ENCODE results near the gene MLKL.

Gene MLKL

GRCh38 chr16:74691093-74691855 is 9.4 kb downstream of the MLKL start:
- no peak overlapping the region for H3K9ac ChIP-seq (ENCODE audit: low read length)
- H3K27ac ChIP-seq (ENCODE audit: low read depth, low read length, poor library complexity, severe bottlenecking) = no peak overlapping the region
- no peak overlapping the region for H3K4me3 ChIP-seq (ENCODE audit: low read depth, low read length, poor library complexity, severe bottlenecking)
- H3K79me2 ChIP-seq (ENCODE audit: insufficient read depth, low read length) = no peaks in the 10 kb centered on the region
- no peak overlapping the region for H2AFZ ChIP-seq (ENCODE audit: low read length)
- peaks cover 4% of the 10 kb centered on the region for H3K4me1 ChIP-seq (ENCODE audit: insufficient read depth, low read length, severe bottlenecking)
- H3F3A ChIP-seq (ENCODE audit: insufficient read depth, low read length) = no peaks in the 10 kb centered on the region
- no peak for TF ChIP-seq EZH2 (IDR thresholded peaks at IDR 0.05; ENCODE audit: borderline replicate concordance, low read length)
- TF ChIP-seq, protein P1, sequence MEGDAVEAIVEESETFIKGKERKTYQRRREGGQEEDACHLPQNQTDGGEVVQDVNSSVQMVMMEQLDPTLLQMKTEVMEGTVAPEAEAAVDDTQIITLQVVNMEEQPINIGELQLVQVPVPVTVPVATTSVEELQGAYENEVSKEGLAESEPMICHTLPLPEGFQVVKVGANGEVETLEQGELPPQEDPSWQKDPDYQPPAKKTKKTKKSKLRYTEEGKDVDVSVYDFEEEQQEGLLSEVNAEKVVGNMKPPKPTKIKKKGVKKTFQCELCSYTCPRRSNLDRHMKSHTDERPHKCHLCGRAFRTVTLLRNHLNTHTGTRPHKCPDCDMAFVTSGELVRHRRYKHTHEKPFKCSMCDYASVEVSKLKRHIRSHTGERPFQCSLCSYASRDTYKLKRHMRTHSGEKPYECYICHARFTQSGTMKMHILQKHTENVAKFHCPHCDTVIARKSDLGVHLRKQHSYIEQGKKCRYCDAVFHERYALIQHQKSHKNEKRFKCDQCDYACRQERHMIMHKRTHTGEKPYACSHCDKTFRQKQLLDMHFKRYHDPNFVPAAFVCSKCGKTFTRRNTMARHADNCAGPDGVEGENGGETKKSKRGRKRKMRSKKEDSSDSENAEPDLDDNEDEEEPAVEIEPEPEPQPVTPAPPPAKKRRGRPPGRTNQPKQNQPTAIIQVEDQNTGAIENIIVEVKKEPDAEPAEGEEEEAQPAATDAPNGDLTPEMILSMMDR (IDR thresholded peaks at IDR 0.05; ENCODE audit: low read length) = no peak
- no peaks in the 10 kb centered on the region for H3K9me2 ChIP-seq (ENCODE audit: low read depth, low read length)
- H3K27me3 ChIP-seq (ENCODE audit: insufficient read depth, low read length) = no peaks in the 10 kb centered on the region; the same call in 1 of the 2 replicates
- H3K36me3 ChIP-seq (ENCODE audit: insufficient read depth, low read length) = no peaks in the 10 kb centered on the region; the same call in 1 of the 2 replicates
- no peaks in the 10 kb centered on the region for H4K20me1 ChIP-seq (ENCODE audit: insufficient read depth, low read length)
- H3K4me2 ChIP-seq (ENCODE audit: low read length) = no peak overlapping the region
- H3K9me3 ChIP-seq (ENCODE audit: low read length) = no peaks in the 10 kb centered on the region

- no peak overlapping the region for H3K9ac ChIP-seq (ENCODE audit: low read length)
- no peaks in the 10 kb centered on the region for H3K4me1 ChIP-seq (ENCODE audit: insufficient read depth, low read length, severe bottlenecking)
- no peak overlapping the region for H3K4me2 ChIP-seq (ENCODE audit: low read length)
- H3K79me2 ChIP-seq (ENCODE audit: insufficient read depth, low read length) = no peaks in the 10 kb centered on the region
- H3K36me3 ChIP-seq (ENCODE audit: insufficient read depth, low read length) = no peaks in the 10 kb centered on the region
- no peak overlapping the region for H3K27ac ChIP-seq (ENCODE audit: low read depth, low read length, poor library complexity, severe bottlenecking)
- no peaks in the 10 kb centered on the region for H3K9me2 ChIP-seq (ENCODE audit: low read depth, low read length)
- TF ChIP-seq EZH2 (IDR thresholded peaks at IDR 0.05; ENCODE audit: borderline replicate concordance, low read length) = no peak
- TF ChIP-seq, protein P1 (IDR thresholded peaks at IDR 0.05; ENCODE audit: low read length) = no peak
- no peak overlapping the region for H2AFZ ChIP-seq (ENCODE audit: low read length)
- no peaks in the 10 kb centered on the region; the same call in 1 of the 2 replicates for H3K27me3 ChIP-seq (ENCODE audit: insufficient read depth, low read length)
- no peaks in the 10 kb centered on the region for H3F3A ChIP-seq (ENCODE audit: insufficient read depth, low read length)
- no peaks in the 10 kb centered on the region for H3K9me3 ChIP-seq (ENCODE audit: low read length)
- H4K20me1 ChIP-seq (ENCODE audit: insufficient read depth, low read length) = no peaks in the 10 kb centered on the region
- no peak overlapping the region for H3K4me3 ChIP-seq (ENCODE audit: low read depth, low read length, poor library complexity, severe bottlenecking)
Observed at GRCh38 chr16:74682556-74682955, 18.1 kb downstream of the MLKL start.

DNA sequence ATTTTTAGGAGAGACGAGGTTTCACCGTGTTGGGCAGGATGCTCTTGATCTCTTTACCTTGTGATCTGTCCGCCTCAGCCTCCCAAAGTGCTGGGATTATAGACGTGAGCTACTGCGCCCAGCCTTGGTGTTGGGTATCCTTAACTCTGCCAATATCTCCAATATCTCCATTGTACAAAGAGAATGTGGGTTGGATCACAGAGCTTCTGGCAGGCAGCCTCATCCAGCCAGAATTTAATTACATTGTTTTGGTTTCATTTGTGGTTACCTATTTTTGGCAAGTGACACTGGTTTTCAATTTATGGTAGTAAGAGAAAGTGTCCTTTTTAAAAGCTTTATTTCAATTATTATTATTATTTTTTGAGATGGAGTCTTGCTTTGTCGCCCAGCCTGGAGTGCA is 20.0 kb downstream of the MLKL start:
- Histone ChIP-seq H4K20me1 (ENCODE audit: insufficient read depth, low read length) (no peaks in the 10 kb centered on the region), H3F3A (ENCODE audit: insufficient read depth, low read length) (no peaks in the 10 kb centered on the region), H3K4me2 (ENCODE audit: low read length) (no peak overlapping the region), H3K36me3 (ENCODE audit: insufficient read depth, low read length) (no peaks in the 10 kb centered on the region), H3K4me3 (ENCODE audit: low read depth, low read length, poor library complexity, severe bottlenecking) (no peak overlapping the region), H3K79me2 (ENCODE audit: insufficient read depth, low read length) (no peaks in the 10 kb centered on the region), H3K9me3 (ENCODE audit: low read length) (no peaks in the 10 kb centered on the region), H2AFZ (ENCODE audit: low read length) (no peak overlapping the region), H3K27ac (ENCODE audit: low read depth, low read length, poor library complexity, severe bottlenecking) (no peak overlapping the region), H3K9me2 (ENCODE audit: low read depth, low read length) (no peaks in the 10 kb centered on the region), H3K4me1 (ENCODE audit: insufficient read depth, low read length, severe bottlenecking) (no peaks in the 10 kb centered on the region), H3K9ac (ENCODE audit: low read length) (no peak overlapping the region), H3K27me3 (ENCODE audit: insufficient read depth, low read length) (no peaks in the 10 kb centered on the region)
- TF ChIP-seq, protein P1 (IDR thresholded peaks at IDR 0.05; ENCODE audit: low read length) = no peak
- no peak for TF ChIP-seq EZH2 (IDR thresholded peaks at IDR 0.05; ENCODE audit: borderline replicate concordance, low read length)

Data from OCI-LY1 (cell line).